HG03378 (cell line): ENCODE results near the gene MYL12B.
"Not testable (repeated sequence)": the region's sequence is repeated elsewhere in the genome, so short reads cannot be mapped to it uniquely, and the experiment has no call there.

Experiments used
- ATAC-seq: cut with Tn5 transposase; IDR thresholded peaks from one replicate; pipeline ENCODE4 v1.9.1; 2021; ENCODE audit warnings: mild to moderate bottlenecking, moderate library complexity; ENCODE audit not compliant: unreplicated experiment

MYL12B gene

DNA sequence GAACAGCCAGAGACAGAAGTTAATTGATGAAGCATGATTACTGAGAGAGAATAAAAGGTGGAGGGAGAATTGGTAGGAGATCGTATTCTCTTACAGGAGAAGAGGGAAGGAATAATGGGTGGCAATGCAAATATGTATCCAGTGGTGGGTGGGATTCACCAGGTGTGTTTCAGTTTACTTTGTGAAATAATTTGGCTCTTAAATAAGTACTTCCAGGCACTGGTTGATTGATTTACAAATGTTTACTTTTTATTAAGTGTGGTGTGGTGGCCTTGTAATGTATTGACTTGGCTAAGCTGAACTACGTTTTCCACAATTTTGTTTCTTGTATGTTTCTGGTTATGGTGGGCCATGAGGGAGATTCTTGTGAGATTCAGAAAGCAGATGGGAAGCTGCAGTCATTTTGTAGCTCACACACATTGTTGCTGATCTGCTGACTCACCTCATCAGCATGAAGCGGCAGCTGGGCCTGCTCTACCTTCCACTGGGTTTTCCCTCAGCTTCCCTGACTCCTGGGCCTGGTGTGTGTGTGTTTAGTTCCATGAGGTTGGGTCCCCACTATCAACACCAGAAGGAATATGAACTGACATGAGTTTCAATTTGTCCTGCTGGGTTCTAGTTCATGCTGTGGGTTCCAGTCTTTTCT lies 32.6 kb downstream of the MYL12B start:
- no peak for ATAC-seq

- ATAC-seq = peak; percentile 99
These were observed 35.4 kb downstream of the MYL12B start for GRCh38 chr18:3297025-3297984.

GRCh38 chr18:3304832-3305231 lies 42.9 kb downstream of the MYL12B start:
- ATAC-seq = no peak

- ATAC-seq = peak; percentile 63
These were observed 43.4 kb downstream of the MYL12B start for GRCh38 chr18:3305354-3305762.

- no peak for ATAC-seq
These were observed 44.0 kb downstream of the MYL12B start for GRCh38 chr18:3305933-3306332.

DNA sequence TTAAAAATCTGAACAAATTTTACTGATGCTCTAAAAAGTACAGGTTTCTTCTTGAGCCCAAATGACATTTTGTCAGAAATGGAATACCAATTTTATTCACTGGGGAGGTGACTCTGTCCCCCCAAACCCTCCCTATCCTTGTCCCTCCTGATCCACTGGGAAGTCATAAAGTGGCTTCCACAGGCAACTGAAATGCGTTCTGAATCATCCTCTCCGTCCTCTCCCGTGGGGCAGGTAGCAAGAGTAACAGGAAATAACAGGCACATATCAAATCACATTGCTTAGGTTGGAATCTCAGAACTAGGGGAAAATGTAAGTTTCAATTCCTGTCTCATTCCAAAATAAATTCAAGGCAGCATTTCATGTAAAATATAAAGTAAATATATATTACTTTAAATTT lies 44.5 kb downstream of the MYL12B start:
- no peak for ATAC-seq

- no peak for ATAC-seq
These were observed 51.8 kb downstream of the MYL12B start for GRCh38 chr18:3313685-3314084.

GRCh38 chr18:3315344-3315743 lies 53.4 kb downstream of the MYL12B start:
- ATAC-seq = not testable (repeated sequence)

GRCh38 chr18:3319399-3319798 lies 57.5 kb downstream of the MYL12B start:
- no peak for ATAC-seq

- ATAC-seq = no peak
These were observed 58.0 kb downstream of the MYL12B start for GRCh38 chr18:3319894-3320454.

- ATAC-seq = no peak
These were observed 59.3 kb downstream of the MYL12B start for GRCh38 chr18:3321133-3321812.

- ATAC-seq = no peak
These were observed 62.0 kb downstream of the MYL12B start for GRCh38 chr18:3323900-3324299.
